Measurements from ENCODE around the gene CTXN3. TPM values are rescaled to one million over a fixed set of nuclear protein-coding genes. Genes with fewer than 3 reads are reported as not detected.

CTXN3 gene
- total and polyA plus RNA-seq, 2 donors from 2014 or later: 0.35 to 79.2 TPM

DNA sequence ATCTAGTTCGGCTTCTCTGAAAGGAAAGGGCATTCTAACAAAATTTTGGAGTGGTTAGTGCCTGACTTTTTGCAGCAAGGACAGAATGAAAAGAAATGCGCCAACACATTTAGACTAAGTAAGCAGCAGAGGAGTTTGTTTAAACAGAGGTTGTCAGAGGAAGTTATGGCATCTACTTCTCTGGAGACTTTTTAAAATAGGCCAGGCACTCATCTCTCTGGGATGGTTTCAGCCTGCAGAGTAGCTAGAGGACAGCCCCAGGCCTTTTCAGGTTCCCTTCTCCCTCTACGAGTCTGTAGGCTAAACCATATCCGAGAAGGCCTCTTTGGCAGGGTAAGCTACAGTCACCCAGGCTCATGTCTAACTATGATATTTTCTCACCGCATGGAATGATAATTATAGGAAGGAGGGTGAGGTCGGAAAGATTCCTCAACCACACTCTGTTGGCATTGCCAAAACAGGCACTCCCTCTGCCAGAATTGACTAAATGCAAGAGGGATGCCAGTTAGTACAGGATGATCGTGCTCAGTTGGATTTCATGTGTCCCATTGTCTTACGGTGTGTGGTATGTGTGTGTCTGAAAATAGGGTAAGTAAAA lies 1.4 kb upstream of the CTXN3 start:
- Histone ChIP-seq H3K36me3 (ENCODE audit: control insufficient read depth in 2 of 3, insufficient read depth in 3 of 3, low read length in 3 of 3) (no peaks in the 10 kb centered on the region), H3K4me3 (ENCODE audit: low read length in 3 of 3) (no peak overlapping the region), H3K4me1 (ENCODE audit: control insufficient read depth in 2 of 3, insufficient read depth in 2 of 3, low read depth in 1 of 3, low read length in 3 of 3) (no peaks in the 10 kb centered on the region), H3K9me3 (ENCODE audit: control insufficient read depth in 2 of 3, insufficient read depth in 1 of 3, low read length in 3 of 3) (no peaks in the 10 kb centered on the region), H3K9ac (ENCODE audit: low read length in 3 of 3) (no peak overlapping the region), H3K27me3 (ENCODE audit: control insufficient read depth, insufficient read depth, low read length) (no peaks in the 10 kb centered on the region), H3K27ac (ENCODE audit: low read depth in 2 of 2, low read length in 2 of 2) (no peak overlapping the region)
- intact Hi-C loops (cut with DNase I): no loop called here
- TF ChIP-seq, protein P1, sequence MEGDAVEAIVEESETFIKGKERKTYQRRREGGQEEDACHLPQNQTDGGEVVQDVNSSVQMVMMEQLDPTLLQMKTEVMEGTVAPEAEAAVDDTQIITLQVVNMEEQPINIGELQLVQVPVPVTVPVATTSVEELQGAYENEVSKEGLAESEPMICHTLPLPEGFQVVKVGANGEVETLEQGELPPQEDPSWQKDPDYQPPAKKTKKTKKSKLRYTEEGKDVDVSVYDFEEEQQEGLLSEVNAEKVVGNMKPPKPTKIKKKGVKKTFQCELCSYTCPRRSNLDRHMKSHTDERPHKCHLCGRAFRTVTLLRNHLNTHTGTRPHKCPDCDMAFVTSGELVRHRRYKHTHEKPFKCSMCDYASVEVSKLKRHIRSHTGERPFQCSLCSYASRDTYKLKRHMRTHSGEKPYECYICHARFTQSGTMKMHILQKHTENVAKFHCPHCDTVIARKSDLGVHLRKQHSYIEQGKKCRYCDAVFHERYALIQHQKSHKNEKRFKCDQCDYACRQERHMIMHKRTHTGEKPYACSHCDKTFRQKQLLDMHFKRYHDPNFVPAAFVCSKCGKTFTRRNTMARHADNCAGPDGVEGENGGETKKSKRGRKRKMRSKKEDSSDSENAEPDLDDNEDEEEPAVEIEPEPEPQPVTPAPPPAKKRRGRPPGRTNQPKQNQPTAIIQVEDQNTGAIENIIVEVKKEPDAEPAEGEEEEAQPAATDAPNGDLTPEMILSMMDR (IDR thresholded peaks at IDR 0.05; ENCODE audit: borderline replicate concordance, extremely low read depth, insufficient read depth): no peak
- FAIRE-seq (no peak), DNase-seq (no peak)

DNA sequence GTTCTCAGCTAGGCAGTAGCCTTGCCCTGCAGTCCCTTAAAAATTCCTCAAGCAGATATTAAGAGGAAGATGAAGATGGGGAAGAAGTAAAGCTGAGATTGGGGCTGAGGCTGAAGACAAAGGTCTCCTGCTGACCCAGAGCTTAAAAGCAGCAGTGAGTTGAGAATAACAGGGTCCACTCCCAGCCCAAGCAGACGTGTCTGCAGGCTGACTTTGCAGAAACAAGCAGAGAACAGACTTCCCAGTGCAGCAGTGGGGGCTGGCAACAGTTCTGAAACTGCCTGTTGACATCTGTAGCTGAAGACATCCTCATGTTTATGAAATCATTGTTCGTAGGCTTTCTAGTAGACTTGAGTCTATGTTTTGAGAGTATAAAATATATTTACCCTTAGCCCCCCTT lies 1.1 kb downstream of the CTXN3 start:
- intact Hi-C loops (cut with DNase I): no loop called here
- no peak for FAIRE-seq

DNA sequence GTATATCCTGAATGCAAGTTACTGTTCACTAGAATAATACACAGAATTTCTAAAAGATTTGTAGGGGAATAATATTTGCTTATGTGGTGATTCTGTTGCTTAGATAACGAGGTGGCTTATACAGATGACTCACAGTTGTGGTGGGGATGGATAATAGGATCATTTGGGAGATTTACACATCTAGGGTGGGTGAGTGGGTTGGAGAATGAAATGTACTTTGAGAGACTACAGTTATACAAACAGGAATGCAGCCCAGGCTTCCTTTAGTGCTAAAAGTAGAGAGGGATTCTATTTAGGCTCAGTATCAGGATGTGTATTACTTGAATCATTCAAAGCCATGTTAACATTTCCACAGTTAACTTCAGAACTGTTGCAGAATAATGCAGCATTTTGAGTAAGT lies 1.8 kb downstream of the CTXN3 start:
- Histone ChIP-seq H3K4me3 (ENCODE audit: low read length in 3 of 3) (no peak overlapping the region), H3K9ac (ENCODE audit: low read length in 3 of 3) (no peak overlapping the region), H3K27me3 (ENCODE audit: control insufficient read depth, insufficient read depth, low read length) (no peaks in the 10 kb centered on the region), H3K9me3 (ENCODE audit: control insufficient read depth in 2 of 3, insufficient read depth in 1 of 3, low read length in 3 of 3) (no peaks in the 10 kb centered on the region), H3K27ac (ENCODE audit: low read depth in 2 of 2, low read length in 2 of 2) (no peak overlapping the region), H3K4me1 (ENCODE audit: control insufficient read depth in 2 of 3, insufficient read depth in 2 of 3, low read depth in 1 of 3, low read length in 3 of 3) (no peaks in the 10 kb centered on the region), H3K36me3 (ENCODE audit: control insufficient read depth in 2 of 3, insufficient read depth in 3 of 3, low read length in 3 of 3) (no peaks in the 10 kb centered on the region)
- DNase-seq: no peak
- intact Hi-C loops (cut with DNase I): no loop called here
- FAIRE-seq: no peak
- TF ChIP-seq, protein P1 (IDR thresholded peaks at IDR 0.05; ENCODE audit: borderline replicate concordance, extremely low read depth, insufficient read depth): no peak

More for the DNA sequence above, 1.1 kb downstream of the CTXN3 start:
- Histone ChIP-seq H3K4me3 (ENCODE audit: low read length in 3 of 3) (no peak overlapping the region), H3K4me1 (ENCODE audit: control insufficient read depth in 2 of 3, insufficient read depth in 2 of 3, low read depth in 1 of 3, low read length in 3 of 3) (no peaks in the 10 kb centered on the region), H3K9ac (ENCODE audit: low read length in 3 of 3) (no peak overlapping the region), H3K36me3 (ENCODE audit: control insufficient read depth in 2 of 3, insufficient read depth in 3 of 3, low read length in 3 of 3) (no peaks in the 10 kb centered on the region), H3K27me3 (ENCODE audit: control insufficient read depth, insufficient read depth, low read length) (no peaks in the 10 kb centered on the region), H3K9me3 (ENCODE audit: control insufficient read depth in 2 of 3, insufficient read depth in 1 of 3, low read length in 3 of 3) (no peaks in the 10 kb centered on the region), H3K27ac (ENCODE audit: low read depth in 2 of 2, low read length in 2 of 2) (no peak overlapping the region)
- TF ChIP-seq, protein P1 (IDR thresholded peaks at IDR 0.05; ENCODE audit: borderline replicate concordance, extremely low read depth, insufficient read depth): no peak
- DNase-seq: peak in 2 of 5 donors; percentile 27 to 67
